HG03139 (cell line): ENCODE data around the gene NCSTN.

Experiments used
- ATAC-seq: cut with Tn5 transposase; IDR thresholded peaks from one replicate; pipeline ENCODE4 v1.9.1; 2021; ENCODE audit not compliant: unreplicated experiment

The NCSTN gene

DNA sequence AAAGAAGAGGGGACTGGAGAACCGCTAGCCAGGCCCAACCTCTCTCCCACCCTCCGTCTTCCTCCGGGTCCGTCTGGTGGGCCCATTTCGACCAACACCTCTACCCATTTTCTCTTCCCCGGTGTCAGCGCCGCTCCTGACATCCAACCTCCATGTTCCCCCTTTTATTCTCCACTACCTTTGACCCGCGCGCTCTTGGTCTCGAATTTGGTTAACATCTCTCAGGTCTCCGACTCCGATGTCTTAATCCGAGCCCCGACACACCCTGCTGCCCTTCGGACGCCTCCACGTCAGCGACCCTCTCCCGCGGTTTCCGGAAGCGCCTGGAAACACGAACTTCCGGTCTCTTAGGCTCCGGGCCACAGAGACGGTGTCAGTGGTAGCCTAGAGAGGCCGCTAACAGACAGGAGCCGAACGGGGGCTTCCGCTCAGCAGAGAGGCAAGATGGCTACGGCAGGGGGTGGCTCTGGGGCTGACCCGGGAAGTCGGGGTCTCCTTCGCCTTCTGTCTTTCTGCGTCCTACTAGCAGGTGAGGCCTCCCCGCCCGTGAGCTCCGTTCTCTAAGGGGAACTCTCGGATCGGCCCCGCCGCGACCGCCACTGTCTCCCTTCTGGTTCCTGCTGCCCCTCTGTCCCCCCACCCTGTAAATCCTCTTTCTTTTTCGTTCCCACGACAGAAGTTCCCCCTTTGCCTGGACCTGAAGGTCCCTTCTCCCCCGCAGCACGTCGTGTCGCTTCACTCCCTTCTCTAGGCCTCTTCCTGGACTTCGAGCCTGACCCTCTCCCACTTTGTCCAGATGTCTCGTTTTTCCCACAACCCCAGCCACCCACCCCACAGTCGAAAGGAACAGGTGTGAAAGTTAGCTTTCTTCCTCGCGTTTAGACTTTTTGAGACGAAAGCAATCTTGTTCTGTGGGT is at the start of gene NCSTN, which contains the start of gene COPA:
Gene NCSTN (plus strand): TSS at position 431 of the 917 bp plus-strand sequence. CDS start 14 bp downstream, at position 445.
Gene COPA (minus strand): TSS at position 298 of the 917 bp plus-strand sequence. CDS start 80 bp downstream, at position 218.
- peak; percentile 90 for ATAC-seq

DNA sequence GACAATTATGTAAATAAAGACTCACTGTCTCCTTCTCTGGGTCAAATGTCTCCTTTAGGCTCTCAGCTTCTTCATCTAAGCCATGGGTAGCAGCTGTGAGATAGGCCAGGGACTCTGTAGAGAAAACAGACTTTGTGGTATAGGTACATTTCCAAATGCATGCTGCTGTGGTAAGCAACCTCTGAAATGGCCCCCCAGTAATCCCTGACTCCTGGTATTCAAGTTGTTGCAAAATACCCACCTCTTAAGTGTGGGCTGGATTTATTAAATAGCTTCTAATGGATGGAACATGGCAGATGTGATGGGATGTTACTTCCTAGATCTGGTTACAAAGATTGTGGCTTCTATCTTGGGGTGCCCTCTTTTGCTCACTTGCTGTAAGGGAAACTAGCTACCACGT is 47.1 kb upstream of the NCSTN start:
- ATAC-seq = no peak

DNA sequence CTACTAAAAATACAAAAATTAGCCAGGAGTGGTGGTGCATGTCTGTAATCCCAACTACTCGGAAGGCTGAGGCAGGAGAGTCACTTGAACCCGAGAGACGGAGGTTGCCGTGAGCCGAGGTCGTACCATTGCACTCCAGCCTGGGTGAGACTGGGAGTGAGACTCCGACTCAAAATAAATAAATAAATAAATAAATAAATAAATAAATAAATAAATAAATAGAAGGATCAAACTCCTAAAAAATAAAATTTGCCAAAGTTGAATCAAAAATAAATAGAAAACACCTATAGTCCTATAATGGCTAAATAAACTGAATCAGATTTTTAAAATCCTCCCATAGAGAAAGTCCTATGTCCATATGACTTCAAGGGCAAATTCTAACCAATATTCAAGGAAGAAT is 43.0 kb upstream of the NCSTN start:
- no peak for ATAC-seq

DNA sequence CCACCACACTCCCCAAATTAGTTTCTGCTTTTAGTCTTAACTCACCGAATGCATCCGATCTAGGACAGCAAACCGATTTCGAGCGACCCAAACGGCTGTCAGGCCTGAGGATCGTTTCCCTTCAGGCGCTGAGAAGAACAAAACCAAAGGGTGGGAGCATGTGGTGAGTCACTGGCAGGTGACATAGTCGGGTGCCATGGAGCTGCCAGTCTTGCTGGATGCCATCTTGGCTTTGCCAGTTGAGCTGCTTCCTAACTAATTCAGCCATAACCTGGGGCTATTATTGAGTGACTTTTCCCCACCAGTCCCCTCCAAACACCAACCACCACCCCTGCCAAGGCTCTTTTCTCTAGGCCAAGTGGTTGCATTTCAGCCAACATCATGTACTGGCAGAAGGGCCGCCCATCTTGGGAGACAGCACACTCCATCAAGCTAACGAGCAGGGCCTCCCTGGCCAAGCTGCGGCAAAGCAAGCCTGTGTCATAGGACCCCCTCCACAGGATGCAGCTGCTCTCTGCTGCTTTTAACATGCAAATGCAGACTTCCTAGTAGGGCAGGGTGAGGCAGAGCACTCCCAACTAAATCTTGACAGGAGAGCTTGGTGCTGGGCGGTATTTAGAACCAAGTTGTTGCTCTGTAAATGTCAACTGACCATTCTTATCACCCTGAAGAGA is 35.9 kb upstream of the NCSTN start:
- ATAC-seq = no peak

DNA sequence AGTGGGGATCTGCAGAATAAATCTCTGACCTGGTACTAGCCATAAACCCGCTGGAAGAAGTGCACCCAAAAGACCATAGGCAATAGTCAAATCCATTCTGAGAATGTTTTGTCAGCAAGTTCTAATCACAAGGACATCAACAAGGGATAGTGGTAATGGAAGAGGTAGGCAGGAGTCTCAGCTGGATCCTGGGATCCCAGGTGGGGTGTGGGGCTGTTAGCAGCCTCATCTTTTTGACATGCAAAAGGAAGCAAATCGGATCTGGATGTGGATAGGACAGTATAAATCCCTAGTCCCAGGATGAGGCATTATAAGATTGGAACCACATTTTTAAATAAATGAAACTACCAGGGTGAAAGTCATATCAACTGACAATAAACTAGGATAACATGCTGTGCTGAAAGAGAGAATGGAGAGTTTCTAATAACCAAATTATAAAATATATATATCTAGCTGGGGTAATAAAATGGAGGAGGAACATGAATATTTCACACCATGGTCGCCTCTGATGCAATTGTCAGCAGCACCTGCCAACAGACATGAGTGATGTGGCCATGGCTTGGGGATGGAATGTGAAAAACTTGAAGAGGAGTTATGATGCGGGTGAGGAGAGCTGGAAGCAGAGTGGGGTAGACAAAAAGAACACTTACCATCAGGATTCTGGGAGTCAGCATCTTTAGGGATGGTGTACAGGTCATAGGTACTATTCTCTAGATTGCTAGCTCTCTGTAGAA is 34.6 kb upstream of the NCSTN start:
- no peak for ATAC-seq

DNA sequence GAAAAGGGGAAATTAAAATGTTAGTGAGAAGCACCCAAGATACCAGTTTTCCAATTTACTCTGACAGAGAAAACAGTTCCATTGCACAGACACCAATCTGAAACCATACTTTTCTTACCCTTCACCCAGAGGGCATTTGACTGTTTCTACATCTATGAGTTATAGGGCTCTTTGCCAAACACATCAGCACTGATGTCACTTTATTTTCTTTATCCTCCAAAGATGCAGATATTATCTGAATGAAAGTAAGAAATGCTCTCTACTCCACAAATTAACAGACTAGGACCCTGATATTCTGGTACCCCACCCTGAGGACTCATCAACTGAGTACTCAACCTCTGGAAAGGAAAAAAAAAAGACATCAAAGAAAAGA is 34.0 kb upstream of the NCSTN start:
- ATAC-seq = no peak

DNA sequence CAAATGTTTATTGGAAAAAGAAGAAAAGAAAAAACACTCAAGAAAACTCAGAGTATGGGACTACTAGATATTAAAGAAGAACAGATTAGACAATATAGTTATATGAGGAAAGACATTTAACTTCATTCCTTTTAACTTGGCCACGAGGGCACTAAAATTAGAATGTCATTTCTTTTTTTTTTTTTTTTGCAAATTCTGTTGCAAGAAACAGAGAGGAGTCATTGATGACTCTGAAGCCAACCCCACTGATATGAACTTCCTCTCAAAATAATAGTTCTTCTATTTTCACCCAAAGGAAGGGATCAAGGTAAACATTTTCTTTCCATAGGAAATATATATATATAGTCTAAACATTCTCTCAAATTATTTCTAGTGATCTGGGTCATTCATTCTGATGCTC is 33.6 kb upstream of the NCSTN start:
- no peak for ATAC-seq

DNA sequence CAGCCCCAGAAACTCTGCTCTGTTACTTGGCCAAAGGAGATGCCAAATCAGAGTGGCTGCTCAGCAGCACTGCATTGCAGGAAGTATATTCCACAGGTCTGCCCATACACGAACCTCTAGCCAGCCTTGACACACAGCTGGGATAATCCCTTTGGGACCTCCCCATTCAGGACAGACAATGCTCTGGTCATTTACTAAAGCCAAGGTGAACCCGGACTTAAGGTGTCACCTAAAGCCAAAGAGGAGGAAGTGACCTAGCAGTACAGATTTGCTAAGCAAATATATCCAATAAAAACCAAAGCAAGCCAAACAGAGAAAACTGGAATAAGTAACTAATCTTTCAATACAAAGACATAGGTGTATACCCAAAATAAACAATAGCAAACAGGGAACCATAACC is 27.8 kb upstream of the NCSTN start:
- ATAC-seq = no peak

DNA sequence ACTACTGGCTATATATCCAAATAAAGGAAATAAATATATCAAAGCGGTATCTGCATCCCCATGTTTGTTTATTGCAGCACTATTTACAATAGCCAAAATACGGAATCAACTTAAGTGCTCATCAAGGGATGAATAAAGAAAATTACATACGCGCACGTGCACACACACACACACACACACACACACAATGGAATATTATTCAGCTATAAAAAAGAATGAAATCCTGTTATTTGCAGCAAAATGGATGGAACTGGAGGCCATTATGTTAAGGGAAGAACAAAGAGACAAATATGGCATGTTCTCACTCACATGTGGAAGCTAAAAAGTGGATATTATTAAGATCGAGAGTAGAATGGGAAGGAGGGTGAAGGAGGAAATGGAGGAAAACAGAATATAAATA is 20.4 kb upstream of the NCSTN start:
- ATAC-seq = no peak

DNA sequence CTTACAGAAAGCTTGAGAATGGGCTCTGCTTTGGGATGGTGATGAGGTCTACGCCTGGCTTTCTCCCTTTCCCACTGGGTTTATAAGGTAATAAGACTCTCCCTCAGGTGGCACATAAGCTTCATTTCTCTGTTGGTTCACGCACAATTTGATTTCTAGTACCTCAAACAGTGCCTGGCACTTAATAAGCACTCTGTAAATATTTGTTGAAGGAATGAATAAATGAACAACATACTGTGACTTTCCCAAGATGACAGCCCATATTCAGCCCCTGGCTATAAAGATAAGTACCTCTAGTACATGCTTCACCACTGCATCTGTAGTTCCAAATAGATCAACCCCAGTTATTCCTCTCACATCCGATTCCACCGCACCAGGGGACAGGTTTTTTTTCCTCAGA is 17.9 kb upstream of the NCSTN start:
- ATAC-seq = no peak

DNA sequence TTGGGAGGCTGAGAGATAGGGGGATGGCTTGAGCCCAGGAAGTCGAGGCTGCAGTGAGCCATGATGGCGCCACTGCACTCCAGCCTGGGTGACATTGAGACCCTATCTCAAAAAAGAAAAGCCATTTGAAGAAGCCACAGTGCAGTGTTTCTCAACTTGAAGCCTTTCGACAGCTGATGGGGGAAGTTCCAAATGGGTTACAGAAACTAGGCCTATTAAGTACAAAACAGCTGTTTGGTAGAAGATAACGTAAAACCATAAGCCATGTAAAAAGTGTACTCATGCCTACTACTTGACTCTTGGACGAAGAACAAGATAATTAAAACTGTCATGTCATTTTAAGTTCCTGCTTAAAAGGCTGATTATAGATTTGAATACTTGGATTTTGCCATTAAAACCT is 16.8 kb upstream of the NCSTN start:
- ATAC-seq = no peak

DNA sequence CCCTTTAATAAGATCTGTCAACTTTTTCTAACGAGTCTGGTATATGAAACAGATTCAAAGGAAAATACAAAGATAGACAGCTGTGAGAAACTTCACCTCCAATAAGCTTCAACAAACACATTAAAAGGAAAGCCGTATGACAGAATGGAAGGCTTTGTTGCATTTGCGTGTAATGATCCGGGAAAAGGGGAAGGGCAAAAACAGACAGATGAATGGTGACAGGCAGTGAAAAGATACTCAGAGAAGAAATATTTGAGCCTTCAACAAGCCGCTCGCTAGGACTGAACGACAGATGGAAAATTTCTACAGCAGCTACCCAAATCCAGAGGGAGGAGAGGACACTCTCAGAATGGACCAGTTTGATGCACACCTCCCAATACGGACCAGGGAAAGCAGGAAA is 15.0 kb upstream of the NCSTN start:
- no peak for ATAC-seq

DNA sequence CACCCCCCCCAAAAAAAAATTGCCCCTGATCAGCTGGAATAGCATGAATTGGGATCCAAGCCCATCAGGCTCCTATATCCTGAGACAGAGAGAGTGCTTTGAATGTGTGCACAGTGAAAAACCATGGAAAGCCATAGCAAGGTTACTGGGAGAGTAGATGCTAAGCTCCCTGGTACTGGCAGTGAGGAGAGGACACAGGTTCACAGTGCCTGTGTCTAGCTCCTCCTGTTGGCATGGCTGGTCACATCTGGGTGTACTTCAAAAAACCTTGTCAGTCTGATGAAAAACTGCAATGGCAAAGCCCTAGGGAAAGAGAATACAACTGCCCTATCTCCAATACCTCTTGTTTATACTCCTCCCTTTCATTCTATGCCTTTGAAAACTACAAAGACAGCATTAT is 13.1 kb upstream of the NCSTN start:
- ATAC-seq = no peak

DNA sequence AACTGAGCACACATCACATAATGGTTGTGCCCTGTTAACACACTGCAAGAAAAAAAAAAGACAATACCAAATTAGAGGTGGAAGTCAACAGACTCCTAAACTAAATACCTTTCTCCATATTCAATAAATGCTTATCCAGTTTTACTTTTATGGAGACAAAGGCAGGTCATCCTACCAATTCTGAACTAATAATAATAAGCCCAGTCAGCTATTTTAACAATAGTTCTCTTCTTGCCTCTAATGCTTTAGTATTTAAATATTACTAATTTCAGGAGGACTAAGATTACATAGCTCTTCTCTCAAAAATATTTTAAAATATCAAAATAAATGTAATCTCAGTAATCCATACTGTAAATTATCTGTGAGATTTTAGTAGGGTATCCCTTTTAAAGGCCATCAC is 10.7 kb upstream of the NCSTN start:
- ATAC-seq = no peak

DNA sequence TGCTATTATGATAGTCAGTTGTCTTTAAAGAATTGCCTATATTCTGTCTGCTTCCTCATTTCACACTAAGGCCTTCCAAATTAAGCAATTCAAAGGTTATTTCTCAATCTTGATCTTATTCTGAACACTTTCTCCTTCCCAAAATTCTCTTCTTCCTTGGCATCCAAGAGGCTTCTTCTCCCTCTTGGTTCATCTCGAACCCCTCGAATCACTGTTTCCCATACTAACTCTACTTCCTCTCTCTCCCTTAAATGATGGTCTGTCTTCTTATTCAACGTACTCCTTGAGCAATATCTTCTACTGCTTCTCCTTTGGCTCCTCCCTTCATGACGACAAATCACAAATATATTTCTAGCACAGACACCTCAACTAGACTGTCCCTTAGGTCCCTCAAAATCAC is 4.6 kb upstream of the NCSTN start:
- no peak for ATAC-seq

DNA sequence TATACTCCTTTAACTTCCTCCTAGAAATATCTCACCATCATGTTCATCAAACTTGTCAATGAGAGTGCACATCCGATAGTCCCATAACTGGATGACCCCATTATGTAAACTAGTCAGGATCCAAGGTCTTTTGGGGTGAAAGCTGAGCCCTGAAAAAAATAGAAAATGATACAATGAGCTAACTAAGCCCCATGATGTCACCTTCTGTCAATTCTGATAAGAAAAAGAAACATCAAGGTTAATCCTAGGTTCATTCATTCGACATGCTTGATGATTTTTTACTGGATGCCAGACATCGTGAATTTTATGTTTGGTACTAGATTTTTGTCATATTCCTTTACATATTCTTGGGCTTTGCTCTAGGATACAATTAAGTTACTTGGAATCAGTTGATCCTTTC is 3.0 kb upstream of the NCSTN start:
- ATAC-seq = no peak

DNA sequence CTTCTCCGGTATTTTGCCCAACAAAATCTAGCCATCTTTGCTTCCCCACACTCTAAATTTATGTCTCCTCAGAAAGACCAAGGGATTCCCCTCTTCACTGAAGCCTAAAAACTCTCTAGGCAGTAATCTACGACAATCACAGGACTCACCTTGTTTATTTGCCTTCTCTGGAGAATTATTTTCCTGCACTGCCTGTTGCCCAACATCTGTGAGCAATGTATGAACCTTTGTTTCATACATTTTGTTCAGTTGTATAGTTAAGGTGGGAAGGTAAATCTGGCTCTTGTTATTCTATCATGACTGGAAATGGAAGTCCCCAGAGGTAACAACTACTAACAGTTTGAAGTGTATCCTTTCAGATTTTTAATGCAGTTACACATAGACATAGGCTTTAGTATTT is 2.3 kb upstream of the NCSTN start:
- ATAC-seq = no peak

DNA sequence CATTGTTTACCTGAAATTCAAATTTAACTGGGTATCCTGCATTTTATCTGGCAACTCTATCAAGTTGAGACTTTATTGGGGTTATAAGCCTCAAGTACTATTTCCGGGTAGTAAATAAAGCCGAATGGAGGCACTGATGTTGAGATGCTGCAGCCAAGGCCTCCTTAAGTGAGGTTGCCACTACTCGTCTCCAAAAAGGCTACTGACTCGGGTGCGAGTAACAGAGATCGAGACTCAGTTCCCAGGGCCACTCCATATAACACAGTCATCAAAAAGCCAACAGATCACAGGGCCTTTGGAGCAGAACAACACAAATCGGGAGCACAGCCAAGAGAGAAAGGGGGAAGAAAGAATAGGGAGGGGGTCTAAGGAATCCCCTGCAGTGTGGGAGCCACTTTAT is 657 bp upstream of the NCSTN start:
- ATAC-seq = peak; percentile 3

DNA sequence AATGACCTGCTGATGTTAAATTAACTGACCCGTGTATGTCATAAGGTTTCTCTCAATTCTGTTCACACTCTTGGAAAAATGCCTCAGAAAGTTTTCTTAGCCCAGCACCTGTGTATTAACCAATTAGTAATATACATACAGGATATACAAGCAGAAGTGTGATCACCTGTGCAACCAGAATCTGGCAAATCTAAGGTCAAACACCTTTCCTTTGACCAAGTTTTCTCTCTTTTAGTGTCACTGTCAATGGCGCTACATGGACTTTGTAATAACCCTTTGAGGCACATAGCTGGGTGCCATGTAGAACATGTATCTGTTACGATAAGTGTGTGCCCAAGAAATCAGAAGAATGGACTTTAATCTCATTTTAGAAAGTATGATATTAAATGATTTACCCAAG is 1.1 kb downstream of the NCSTN start:
- ATAC-seq = no peak

DNA sequence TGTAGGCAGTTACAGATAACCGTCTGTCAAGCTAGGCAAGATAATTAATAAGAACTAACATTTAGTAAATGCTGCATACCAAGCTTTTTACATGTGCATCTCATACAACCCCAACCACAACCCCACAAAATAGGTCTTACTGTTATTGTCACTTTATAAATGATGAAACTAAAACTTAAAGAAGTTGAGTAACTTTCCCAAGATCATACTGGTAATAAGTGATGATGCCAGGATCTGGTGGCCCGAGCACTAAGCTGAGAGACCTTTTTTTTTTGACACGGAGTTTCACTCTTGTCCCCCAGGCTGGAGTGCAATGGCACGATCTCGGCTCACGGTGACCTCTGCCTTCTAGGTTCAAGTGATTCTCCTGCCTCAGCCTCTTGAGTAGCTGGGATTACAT is 1.8 kb downstream of the NCSTN start:
- no peak for ATAC-seq

DNA sequence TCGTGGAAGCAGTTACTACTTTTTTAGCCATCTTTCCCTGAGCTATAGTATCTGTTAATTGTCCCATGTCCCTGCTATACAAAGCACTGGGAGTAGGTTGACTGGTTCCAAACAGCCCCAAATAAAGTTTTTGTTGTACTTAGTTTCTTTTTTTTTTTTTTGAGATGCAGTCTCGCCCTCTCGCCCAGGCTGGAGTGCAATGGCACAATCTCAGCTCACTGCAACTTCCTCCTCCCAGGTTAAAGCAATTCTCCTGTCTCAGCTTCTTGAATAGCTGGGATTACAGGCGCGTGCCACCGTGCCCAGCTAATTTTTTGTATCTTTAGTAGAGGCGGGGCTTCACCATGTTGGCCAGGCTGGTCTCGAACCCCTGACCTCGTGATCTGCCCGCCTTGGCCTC is 3.3 kb downstream of the NCSTN start:
- ATAC-seq = no peak

DNA sequence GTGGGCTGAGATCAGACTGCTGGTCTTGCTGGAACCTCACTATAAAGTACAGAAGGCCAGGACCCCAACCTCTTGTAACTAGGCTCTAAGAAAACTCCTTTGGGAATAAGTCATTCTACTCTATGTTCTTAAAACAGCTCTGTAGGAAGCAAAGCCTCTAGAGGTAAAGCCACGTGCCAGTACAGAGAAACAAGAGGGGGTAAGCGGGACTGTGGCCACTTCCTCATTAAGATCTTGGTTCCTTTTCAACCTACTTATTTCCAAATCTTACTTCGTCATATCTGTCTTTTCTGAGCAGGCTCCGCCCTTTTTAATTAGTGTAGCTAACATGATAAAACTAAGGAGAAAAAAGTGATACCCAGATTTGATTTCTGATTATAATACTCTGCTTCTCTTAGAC is 3.8 kb downstream of the NCSTN start:
- no peak for ATAC-seq
